Suprapubic skin (tissue), 4 donors: Measurements from ENCODE around the gene C13orf46.

ENCODE experiments used
- CTCF ChIP-seq, 2 donors: fragments of 200-600 bp in 1 of 2; fragments of 450-650 bp in 1 of 2; sonication (generic) in 1 of 2; IDR thresholded peaks; one replicate each; pipeline ENCODE4 v1.5.1; 2016 to 2019; ENCODE audit warnings: antibody characterized with exemption in 2 of 2, mild to moderate bottlenecking in 1 of 2, moderate library complexity in 1 of 2
- EP300 ChIP-seq: sonication (generic); formaldehyde crosslinking; IDR thresholded peaks from one replicate; pipeline ENCODE4 v1.6.1; 2017; ENCODE audit warnings: antibody characterized with exemption
- POLR2A ChIP-seq, 2 donors: fragments of 450-650 bp; IDR thresholded peaks; one replicate each; pipeline ENCODE4 v1.6.1; 2017; ENCODE audit warnings: antibody characterized with exemption in 2 of 2, mild to moderate bottlenecking in 2 of 2, moderate library complexity in 2 of 2
- POLR2AphosphoS5 ChIP-seq, 3 donors: sonication (generic); formaldehyde crosslinking; IDR thresholded peaks; one replicate each; pipeline ENCODE4 v1.6.1; 2017; ENCODE audit warnings: antibody characterized with exemption in 3 of 3

GRCh38 chr13:113929628-113930615 is 44.0 kb downstream of the C13orf46 start:
- TF ChIP-seq CTCF (IDR thresholded peaks at IDR 0.05), result no peak
- no peak for TF ChIP-seq POLR2A (IDR thresholded peaks at IDR 0.05)
- no peak for TF ChIP-seq POLR2AphosphoS5 (IDR thresholded peaks at IDR 0.05)
- no peak for TF ChIP-seq EP300
